Stimulated activated CD8-positive, alpha-beta memory T cell treated with anti-CD3 and anti-CD28 coated beads, Interleukin-7, amount 100 ng/mL, for 4 hours (primary cell): ENCODE data around the gene CTSD.

Experiments
- DNase-seq, 2 donors: peaks; one replicate each; pipeline ENCODE4 v3.0.0-alpha.2; 2020; ENCODE audit warnings: low read depth in 2 of 2

The CTSD gene

GRCh38 chr11:1782831-1783724, 19.4 kb upstream of the CTSD start:
- DNase-seq, result no peak

- DNase-seq, result no peak
Observed at GRCh38 chr11:1782031-1782590, 18.4 kb upstream of the CTSD start.

- no peak for DNase-seq
Observed at GRCh38 chr11:1781593-1781975, 17.9 kb upstream of the CTSD start.

DNA sequence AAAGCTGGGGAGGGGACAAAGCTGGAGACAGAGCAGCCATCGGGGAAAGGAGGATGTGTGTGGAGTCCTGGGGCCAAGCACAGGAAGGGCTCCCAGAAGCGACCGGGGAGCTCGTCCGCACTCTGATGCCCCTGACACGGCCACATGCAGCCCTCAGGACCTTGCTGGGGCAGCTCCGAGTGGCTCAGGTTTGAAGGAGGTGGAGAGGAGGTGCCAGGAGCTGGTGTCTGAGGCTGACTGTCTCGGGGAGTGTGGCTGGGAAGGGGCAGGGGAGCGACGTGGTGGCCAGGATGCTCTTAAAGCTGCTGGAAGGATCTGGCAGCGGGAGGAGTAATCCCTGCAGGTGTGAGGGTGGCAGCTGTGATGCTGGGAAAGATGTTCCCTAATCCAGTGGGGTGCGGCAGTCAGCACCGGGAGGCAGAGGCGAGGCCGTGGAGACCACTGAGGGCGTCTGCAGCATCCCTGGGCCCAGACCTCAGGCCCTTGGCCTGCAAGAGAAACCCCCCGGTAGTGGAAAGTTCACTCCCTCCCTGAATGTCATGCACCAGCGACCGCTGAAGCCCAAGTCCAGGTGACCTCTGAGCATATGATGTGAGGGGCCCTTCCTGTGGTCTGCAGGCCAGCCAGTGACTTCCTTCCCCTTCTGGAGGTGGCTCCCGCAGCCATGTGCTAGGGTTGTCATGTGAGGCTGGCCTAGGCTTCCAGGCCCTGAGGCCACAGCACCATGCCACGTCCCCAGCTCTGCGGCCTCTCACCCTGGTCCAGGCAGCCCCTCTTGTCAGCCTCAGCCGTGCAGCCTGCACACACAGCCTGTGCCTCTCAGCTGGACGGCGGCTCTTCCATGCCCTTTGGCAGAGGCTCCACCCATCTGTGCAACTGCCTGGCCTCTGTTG, 17.2 kb upstream of the CTSD start:
- no peak for DNase-seq

DNA sequence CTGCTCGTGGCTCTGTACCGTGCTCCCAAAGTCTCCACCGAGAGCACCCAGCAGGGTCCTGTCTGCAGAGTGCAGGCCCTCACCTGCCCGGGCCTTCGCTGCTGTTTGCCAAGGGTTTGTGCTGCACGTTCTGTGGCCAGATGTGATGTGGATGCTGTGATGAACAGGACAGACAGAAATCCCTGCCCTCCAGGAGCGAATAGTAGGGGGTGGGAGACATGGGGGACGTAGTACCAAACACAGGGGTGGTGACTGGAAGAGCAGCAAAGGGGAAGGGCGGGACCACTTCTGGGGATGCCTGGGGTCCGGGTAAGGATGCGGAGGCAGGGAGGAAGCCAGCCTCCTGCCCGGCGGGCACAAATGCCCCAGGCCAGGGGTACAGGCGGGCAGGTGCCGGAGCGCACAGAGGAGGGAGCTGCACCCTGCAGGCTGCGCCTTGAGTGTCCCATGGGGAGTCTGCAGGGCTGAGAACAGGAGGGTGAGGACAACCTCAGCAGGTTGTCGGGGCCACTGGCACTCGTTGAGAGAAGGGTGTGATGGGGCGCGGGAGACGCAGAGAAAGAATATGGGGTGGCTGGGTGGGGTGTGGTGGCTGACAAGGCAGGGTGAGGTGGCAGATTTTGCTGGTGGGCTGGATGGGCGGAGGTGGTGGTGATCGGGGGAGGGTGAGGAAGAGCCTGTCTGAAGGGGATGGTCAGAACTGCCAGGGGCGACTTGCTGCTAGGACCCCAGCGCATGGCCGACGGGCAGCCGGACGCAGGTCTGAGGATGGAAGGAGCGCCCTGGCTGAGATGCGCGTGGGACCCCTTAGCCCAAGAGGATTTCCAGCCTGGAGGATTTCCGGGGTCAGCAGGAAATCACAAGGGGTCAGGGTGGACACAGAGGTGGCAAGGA, 16.3 kb upstream of the CTSD start:
- DNase-seq, result no peak

DNA sequence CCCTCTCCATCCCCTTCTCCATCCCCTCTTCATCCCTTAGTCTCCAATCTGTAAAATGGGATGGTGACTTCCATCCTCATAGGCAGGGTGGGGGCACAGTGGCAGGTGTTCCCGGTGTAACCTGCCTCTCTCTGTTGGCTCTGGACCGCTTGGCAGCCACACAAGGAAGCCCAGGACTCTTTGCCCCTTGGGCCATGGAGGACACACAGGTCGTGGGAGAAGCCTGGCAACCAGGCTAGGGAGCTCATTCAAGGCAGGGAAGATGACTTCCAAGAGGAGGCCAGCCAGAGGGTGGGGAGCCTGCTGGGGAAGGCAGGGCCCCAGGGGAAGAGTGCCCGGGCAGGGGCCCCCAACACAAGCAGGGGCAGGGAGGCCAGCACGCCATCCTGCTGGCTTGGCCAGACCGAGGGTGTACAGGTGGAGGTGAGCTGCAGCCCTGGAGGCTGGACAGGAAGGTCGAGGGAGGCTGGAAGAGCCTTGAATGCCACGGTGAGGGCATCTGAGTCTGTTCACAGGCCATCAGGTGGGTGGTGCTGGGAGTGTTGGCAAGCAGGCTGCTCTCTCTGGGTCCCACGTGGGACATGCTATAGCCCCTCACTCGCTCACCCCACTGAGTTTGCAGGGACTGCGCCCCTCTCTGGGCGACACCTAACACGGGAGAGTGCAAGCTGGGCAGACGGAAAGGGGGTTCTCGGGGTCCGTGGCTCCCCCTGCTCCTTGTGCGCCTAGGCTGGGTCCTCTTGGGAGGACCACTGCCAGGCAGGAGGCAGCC, 15.5 kb upstream of the CTSD start:
- DNase-seq, result no peak

- DNase-seq, result no peak
Observed at GRCh38 chr11:1778141-1778911, 14.6 kb upstream of the CTSD start.

- DNase-seq, result no peak
Observed at GRCh38 chr11:1777737-1778136, 14.0 kb upstream of the CTSD start.

- DNase-seq, result no peak
Observed at GRCh38 chr11:1776944-1777715, 13.4 kb upstream of the CTSD start.

DNA sequence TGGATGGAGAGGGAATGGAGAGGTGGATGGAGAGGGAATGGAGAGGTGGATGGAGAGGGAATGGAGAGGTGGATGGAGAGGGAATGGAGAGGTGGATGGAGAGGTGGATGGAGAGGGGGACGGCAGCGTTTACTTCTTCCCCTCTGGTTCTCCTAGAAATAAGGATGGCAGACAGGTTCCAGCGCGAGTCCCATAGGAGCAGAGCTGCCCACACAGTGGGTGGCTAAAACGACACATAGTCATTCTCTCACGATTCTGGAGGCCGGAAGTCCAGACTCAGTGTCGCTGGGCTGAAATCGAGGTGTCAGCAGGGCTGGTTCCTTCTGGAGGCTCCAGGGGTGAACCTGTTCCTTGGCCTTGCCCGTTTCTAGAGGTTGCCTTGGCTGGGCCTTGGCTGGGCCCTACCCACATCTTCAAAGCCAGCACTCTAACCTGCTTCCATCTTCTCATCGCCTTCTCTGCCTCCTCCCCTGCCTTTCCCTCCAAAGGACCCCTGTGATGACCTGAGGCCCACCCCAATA, 12.7 kb upstream of the CTSD start:
- no peak for DNase-seq

- no peak for DNase-seq
Observed at GRCh38 chr11:1774886-1775285, 11.2 kb upstream of the CTSD start.

DNA sequence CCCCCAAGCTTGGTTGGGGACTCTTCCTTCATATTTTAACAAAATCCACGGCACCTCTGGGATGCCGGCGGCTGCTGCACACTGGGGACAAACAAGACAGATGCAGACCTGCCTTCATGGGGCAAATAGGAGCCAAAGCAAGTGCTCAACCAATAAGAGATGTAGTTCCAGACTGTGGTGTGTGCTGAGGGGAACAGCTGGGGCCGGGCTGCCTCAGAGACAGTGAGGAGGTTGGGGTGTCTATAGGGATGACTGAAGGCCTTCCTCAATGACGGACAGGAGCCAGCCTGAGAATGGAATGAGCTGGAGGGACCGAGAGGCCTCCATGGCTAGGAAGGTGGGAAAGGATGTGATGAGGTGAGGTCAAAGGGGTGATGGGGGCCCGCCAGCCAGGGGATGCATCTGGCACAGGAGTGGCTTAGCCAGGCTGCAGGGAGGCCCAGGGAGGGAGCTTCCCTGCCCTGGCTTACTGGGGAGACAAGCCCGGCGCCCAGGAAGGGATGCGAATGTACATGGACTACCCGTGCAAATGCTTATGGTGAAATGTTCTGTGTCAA, 10.3 kb upstream of the CTSD start:
- no peak for DNase-seq

GRCh38 chr11:1773131-1773993, 9.6 kb upstream of the CTSD start:
- DNase-seq, result no peak

DNA sequence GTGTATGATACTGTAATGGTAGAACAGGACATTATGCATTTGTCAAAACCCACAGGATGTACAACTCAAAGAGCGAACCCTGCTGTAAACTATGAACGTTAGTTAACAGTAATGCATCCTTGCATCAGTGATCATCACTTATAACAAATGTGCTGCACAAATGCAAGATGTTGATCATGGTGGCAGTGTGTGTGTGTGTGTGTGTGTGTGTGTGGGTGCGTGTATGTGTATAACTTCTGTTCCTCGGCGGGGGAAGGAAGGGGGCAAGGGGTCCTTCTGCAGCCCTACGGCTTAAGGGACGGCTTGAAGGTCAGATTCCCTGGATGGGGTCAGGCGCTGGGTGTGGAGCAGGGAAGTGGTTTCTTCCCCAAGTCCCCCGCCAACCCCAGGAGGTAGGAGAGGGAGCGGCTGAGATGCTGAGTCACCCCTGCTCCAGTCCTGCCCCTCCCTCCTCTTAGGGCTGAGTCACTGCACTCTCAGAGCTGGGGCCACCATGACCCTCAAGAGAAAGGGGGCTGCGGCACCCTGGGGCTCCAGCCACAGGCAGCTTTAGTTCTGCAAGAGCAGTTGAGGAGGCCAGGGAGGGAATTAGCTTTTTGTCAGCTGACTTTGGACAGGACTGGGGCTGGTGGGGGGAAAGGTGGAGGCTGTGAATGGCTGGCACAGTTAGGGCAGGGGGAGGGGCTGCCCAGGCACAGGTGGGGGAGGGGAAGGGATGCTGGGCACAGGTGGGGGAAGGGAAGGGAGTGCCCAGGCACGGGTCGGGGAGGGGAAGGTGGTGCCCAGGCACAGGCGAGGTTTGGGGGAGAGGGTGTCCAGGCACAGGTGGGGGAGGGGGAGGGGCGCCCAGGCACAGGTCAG, 8.8 kb upstream of the CTSD start:
- peak; percentile 34 to 54 for DNase-seq

GRCh38 chr11:1771700-1772099, 8.0 kb upstream of the CTSD start:
- DNase-seq, result no peak

DNA sequence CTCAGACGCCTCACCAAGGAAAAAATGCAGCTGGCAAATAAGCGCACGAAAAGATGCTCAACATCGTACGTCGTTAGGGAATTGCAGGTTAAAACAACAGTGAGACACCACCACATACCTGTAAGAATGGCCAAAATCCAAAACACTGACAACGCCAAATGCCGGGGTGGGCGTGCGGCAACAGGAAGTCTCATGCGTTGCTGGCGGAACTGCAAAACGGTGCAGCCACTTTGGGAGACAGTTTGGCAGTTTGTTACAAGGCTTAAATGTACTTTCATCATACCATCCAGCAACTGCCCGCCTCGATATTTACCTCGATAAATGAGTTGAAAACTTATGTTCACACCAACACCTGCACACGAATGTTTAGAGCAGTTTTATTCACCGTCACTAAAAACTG, 7.5 kb upstream of the CTSD start:
- DNase-seq, result no peak

DNA sequence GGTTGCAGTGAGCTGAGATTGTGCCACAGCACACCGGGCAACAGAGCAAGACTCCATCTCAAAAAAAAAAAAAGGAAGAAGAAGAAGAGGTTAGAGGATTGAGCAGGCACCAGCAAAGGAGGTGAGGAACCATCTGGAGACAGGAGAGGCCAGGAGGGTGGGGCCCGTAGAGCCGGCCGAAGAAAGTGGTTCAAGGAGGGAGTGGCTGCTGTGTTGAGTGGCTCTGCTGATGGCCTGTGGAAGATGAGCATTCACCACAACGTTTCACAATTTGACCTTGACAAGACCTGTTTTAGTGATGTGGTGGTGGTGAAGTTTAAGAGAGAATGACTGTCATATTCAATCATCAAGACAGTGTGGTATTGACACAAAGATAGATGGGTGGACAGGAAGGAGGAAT, 6.8 kb upstream of the CTSD start:
- no peak for DNase-seq
